Measurements from ENCODE around the gene LRRC23.

GRCh38 chr12:6917491-6918231 lies 13.0 kb downstream of the LRRC23 start:
- no peak for TF ChIP-seq CTCF (conservative IDR thresholded peaks at IDR 0.05; ENCODE audit: low read depth, low read length)
- no peak for TF ChIP-seq EZH2 (IDR thresholded peaks at IDR 0.05; ENCODE audit: low read length, unreplicated experiment)
- TF ChIP-seq EZH2phosphoT487 (IDR thresholded peaks at IDR 0.05; ENCODE audit: borderline replicate concordance, low read length): no peak

Data from PC-3 (cell line).